Measurements from ENCODE around the gene HASPIN. TPM values are rescaled to one million over a fixed set of nuclear protein-coding genes. Genes with fewer than 3 reads are reported as not detected.

Gene HASPIN
- polyA plus RNA-seq, 1 donor from 2014 or later, result 0.32 TPM

GRCh38 chr17:3745071-3745470 lies 21.4 kb downstream of the HASPIN start:
- Histone ChIP-seq H3K4me2 (ENCODE audit: low read length) (no peak overlapping the region), H3K4me3 (ENCODE audit: low read length) (no peak overlapping the region), H3K79me2 (replicated peaks; ENCODE audit: insufficient read depth, low read length) (no peaks in the 10 kb centered on the region), H3K9ac (ENCODE audit: low read length) (no peak overlapping the region), H3K36me3 (ENCODE audit: insufficient read depth, low read length) (no peaks in the 10 kb centered on the region), H2AFZ (ENCODE audit: low read depth, low read length) (no peak overlapping the region), H3K9me2 (ENCODE audit: insufficient read depth, low read length) (no peaks in the 10 kb centered on the region), H4K20me1 (ENCODE audit: insufficient read depth) (no peaks in the 10 kb centered on the region), H3F3A (ENCODE audit: insufficient read depth, low read length, poor library complexity, severe bottlenecking) (no peaks in the 10 kb centered on the region), H3K9me3 (ENCODE audit: low read length) (no peaks in the 10 kb centered on the region), H3K27ac (ENCODE audit: low read length) (no peak overlapping the region), H3K27me3 (ENCODE audit: insufficient read depth, low read depth, low read length) (no peaks in the 10 kb centered on the region)
- TF ChIP-seq TAF1 (IDR thresholded peaks at IDR 0.05; ENCODE audit: low read depth) (no peak), SMC3 (conservative IDR thresholded peaks at IDR 0.05; ENCODE audit: poor library complexity) (no peak), MXI1 (conservative IDR thresholded peaks at IDR 0.05; ENCODE audit: poor library complexity, severe bottlenecking) (no peak)

GRCh38 chr17:3747805-3748204 lies 24.1 kb downstream of the HASPIN start:
- Histone ChIP-seq H2AFZ (ENCODE audit: low read depth, low read length) (no peak overlapping the region), H4K20me1 (ENCODE audit: insufficient read depth) (no peaks in the 10 kb centered on the region), H3K9me3 (ENCODE audit: low read length) (no peaks in the 10 kb centered on the region), H3F3A (ENCODE audit: insufficient read depth, low read length, poor library complexity, severe bottlenecking) (no peaks in the 10 kb centered on the region), H3K9ac (ENCODE audit: low read length) (no peak overlapping the region), H3K4me2 (ENCODE audit: low read length) (no peak overlapping the region), H3K4me3 (ENCODE audit: low read length) (no peak overlapping the region), H3K27me3 (ENCODE audit: insufficient read depth, low read depth, low read length) (no peaks in the 10 kb centered on the region), H3K79me2 (replicated peaks; ENCODE audit: insufficient read depth, low read length) (no peaks in the 10 kb centered on the region), H3K9me2 (ENCODE audit: insufficient read depth, low read length) (no peaks in the 10 kb centered on the region), H3K27ac (ENCODE audit: low read length) (no peak overlapping the region), H3K36me3 (ENCODE audit: insufficient read depth, low read length) (no peaks in the 10 kb centered on the region)
- TF ChIP-seq SMC3 (conservative IDR thresholded peaks at IDR 0.05; ENCODE audit: poor library complexity) (no peak), POLR2AphosphoS5 (IDR thresholded peaks at IDR 0.05) (no peak), MXI1 (conservative IDR thresholded peaks at IDR 0.05; ENCODE audit: poor library complexity, severe bottlenecking) (no peak), TAF1 (IDR thresholded peaks at IDR 0.05; ENCODE audit: low read depth) (no peak), REST (IDR thresholded peaks at IDR 0.05; ENCODE audit: borderline replicate concordance) (no peak), EZH2 (IDR thresholded peaks at IDR 0.05; ENCODE audit: borderline replicate concordance, insufficient read depth, low read length, poor library complexity, severe bottlenecking) (no peak), CTCF (IDR thresholded peaks at IDR 0.05; ENCODE audit: poor library complexity, severe bottlenecking) (no peak)

- no peaks in the 10 kb centered on the region for H3K36me3 ChIP-seq (ENCODE audit: insufficient read depth, low read length)
- H3K9me3 ChIP-seq (ENCODE audit: low read length), result no peaks in the 10 kb centered on the region
- H3K4me3 ChIP-seq (ENCODE audit: low read length), result no peak overlapping the region
- H3K9me2 ChIP-seq (ENCODE audit: insufficient read depth, low read length), result no peaks in the 10 kb centered on the region
- no peak for TF ChIP-seq EP300 (conservative IDR thresholded peaks at IDR 0.05; ENCODE audit: poor library complexity, severe bottlenecking)
- no peak for TF ChIP-seq REST (IDR thresholded peaks at IDR 0.05; ENCODE audit: borderline replicate concordance)
- TF ChIP-seq TAF1 (IDR thresholded peaks at IDR 0.05; ENCODE audit: low read depth), result no peak
- no peak for TF ChIP-seq CTCF (IDR thresholded peaks at IDR 0.05; ENCODE audit: poor library complexity, severe bottlenecking)
- TF ChIP-seq POLR2AphosphoS5 (IDR thresholded peaks at IDR 0.05), result no peak
- no peak for TF ChIP-seq EZH2 (IDR thresholded peaks at IDR 0.05; ENCODE audit: borderline replicate concordance, insufficient read depth, low read length, poor library complexity, severe bottlenecking)
- TF ChIP-seq SMC3 (conservative IDR thresholded peaks at IDR 0.05; ENCODE audit: poor library complexity), result no peak
- no peak for TF ChIP-seq MXI1 (conservative IDR thresholded peaks at IDR 0.05; ENCODE audit: poor library complexity, severe bottlenecking)
- H3K9ac ChIP-seq (ENCODE audit: low read length), result no peak overlapping the region
- H3K27me3 ChIP-seq (ENCODE audit: insufficient read depth, low read depth, low read length), result no peaks in the 10 kb centered on the region
- no peaks in the 10 kb centered on the region for H3F3A ChIP-seq (ENCODE audit: insufficient read depth, low read length, poor library complexity, severe bottlenecking)
- H3K4me2 ChIP-seq (ENCODE audit: low read length), result no peak overlapping the region
- no peaks in the 10 kb centered on the region for H3K79me2 ChIP-seq (replicated peaks; ENCODE audit: insufficient read depth, low read length)
- no peak overlapping the region for H3K27ac ChIP-seq (ENCODE audit: low read length)
- no peaks in the 10 kb centered on the region for H4K20me1 ChIP-seq (ENCODE audit: insufficient read depth)
- no peak overlapping the region for H2AFZ ChIP-seq (ENCODE audit: low read depth, low read length)
Measured at GRCh38 chr17:3748576-3748975, 24.9 kb downstream of the HASPIN start.

Data from neural cell (in vitro differentiated cells).